Measurements from ENCODE around the gene DOK6.

DNA sequence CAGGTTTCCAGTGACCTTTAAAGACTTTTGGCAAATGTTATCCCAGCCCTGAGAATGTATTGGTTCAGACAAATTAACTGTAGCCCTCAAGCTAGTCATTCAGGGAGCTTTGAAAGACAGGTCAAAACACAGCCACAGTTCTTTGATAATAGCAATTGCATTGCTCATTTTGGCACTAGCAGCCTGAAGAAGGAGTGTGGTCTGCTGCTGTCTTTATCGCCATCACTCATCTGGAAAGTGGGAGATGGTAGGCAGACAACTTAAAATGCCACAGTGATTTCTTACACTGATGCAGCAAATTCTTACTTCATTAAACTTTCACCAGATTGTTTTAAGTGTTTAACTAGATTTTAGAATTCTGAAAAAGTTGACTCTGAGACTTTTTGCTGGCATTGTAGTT is 47.2 kb downstream of the DOK6 start:
- TF ChIP-seq POLR2AphosphoS5 (IDR thresholded peaks at IDR 0.05), result no peak
- TF ChIP-seq, protein P1, sequence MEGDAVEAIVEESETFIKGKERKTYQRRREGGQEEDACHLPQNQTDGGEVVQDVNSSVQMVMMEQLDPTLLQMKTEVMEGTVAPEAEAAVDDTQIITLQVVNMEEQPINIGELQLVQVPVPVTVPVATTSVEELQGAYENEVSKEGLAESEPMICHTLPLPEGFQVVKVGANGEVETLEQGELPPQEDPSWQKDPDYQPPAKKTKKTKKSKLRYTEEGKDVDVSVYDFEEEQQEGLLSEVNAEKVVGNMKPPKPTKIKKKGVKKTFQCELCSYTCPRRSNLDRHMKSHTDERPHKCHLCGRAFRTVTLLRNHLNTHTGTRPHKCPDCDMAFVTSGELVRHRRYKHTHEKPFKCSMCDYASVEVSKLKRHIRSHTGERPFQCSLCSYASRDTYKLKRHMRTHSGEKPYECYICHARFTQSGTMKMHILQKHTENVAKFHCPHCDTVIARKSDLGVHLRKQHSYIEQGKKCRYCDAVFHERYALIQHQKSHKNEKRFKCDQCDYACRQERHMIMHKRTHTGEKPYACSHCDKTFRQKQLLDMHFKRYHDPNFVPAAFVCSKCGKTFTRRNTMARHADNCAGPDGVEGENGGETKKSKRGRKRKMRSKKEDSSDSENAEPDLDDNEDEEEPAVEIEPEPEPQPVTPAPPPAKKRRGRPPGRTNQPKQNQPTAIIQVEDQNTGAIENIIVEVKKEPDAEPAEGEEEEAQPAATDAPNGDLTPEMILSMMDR (IDR thresholded peaks at IDR 0.05), result no peak

All from transverse colon (tissue), 4 donors.